ENCODE results near the gene ABHD8.
A peak's percentile ranks its signal among the peaks of the same experiment; 100 is the strongest.
"Not testable (repeated sequence)": the region's sequence is repeated elsewhere in the genome, so short reads cannot be mapped to it uniquely, and the experiment has no call there.

ABHD8 gene

GRCh38 chr19:17319473-17320238 is 16.4 kb upstream of the ABHD8 start:
- DNase-seq: no peak

GRCh38 chr19:17318966-17319365 is 15.7 kb upstream of the ABHD8 start:
- DNase-seq: no peak

- DNase-seq: no peak
Observed at GRCh38 chr19:17314007-17314593, 10.9 kb upstream of the ABHD8 start.

GRCh38 chr19:17312189-17313113 is 9.2 kb upstream of the ABHD8 start:
- no peak for DNase-seq

DNA sequence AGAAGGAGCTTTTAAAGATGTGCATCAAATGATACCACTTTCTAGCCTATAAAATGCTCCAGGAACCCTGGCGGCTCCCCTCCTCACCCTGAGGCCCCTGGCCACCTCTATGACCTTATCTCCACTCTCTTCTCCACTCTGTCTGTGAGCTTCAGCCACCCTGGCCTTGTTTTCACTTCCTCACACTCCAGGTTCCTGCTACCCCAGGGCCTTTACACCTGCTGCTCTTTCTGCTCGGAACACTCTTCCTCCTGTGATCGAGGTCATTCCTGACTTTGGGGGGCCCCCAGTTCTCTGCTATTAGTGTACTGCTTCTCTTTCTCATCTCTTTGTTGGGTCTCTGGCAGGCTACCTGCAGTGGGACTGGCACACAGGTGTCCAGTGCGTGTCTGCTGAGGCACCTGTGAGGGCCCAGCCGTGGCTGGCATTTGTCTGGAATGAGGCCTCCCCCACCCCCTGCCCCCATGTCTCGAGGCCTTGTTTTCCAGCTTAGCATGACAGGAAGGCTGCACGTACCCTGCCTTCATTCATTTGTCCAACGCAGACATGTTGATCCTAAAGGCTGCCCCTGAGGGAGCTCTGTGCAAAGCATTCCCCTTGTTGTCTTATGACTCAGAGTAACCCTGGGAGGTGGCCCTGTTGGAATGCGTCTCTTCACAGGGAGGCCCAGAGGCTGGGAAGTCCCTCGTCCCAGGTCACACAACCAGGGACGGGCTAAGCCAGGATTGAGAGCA is 8.4 kb upstream of the ABHD8 start:
- no peak for DNase-seq

DNA sequence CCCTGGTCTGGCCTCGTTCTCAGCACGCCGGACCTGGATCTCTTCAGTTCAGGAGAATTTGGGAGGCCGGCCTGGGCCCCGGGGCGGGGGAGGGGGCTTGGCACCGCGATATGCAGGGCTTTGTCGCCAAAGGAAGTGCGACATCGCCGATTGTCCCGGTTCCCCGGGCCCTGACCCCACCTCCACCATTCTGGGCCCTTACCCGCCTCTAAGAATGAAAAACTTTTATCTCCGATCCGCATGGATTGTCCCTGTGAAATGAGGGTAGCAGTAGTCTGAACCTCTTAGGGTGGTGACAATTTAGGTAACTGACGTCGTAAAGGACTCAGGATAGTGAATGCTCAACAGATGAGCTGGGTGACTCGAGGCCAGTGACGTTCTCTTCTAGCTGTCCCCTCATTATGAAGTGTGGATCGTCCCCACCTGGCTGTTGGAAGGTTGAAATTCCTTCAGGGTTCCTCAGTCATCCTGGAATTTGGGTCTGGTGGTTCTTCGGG is 6.8 kb upstream of the ABHD8 start:
- DNase-seq: no peak

DNA sequence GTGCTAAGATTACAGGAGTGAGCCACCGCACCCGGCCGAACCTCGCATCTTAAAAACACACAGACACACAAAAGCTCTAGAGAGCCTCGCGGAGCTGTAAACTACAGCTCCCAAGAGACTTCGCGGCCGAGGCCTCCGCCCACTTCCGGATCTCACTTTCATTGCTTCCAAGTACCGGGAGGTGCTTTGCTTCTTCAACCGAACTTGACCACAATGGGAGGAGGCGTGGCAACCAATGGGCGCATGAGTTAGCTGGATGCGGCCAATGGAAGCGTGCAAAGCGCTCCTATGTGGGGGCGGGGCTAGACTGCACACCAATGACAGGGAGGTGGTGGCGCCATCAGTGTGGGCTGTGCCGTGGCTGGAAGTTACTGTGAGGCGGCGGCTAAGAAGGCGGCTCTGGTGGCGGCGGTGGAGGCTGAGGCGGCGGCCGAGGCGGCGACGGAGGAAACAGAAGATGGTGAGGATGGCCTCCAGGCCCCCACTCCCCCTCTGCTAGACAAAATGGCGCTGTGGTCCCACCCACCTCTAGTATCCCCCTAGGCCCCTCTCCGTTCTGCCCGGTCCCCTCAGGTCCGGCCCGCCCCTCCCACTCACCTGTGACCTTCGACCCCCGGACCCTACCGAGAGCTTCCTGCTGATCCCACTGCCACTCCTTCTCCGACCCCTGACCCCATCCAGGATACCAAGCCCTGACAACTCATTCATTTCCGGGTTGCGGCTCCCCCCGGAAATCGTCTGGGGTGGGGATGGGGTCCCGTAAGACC is 6.2 kb upstream of the ABHD8 start, which contains the start of gene DDA1:
Gene DDA1, plus strand, starts transcription at position 366 of the 767 bp plus-strand sequence. Its CDS starts 92 bp downstream, at position 458.
- peak; percentile 99 for DNase-seq

- DNase-seq: no peak
Observed at GRCh38 chr19:17307876-17308377, 4.7 kb upstream of the ABHD8 start.

DNA sequence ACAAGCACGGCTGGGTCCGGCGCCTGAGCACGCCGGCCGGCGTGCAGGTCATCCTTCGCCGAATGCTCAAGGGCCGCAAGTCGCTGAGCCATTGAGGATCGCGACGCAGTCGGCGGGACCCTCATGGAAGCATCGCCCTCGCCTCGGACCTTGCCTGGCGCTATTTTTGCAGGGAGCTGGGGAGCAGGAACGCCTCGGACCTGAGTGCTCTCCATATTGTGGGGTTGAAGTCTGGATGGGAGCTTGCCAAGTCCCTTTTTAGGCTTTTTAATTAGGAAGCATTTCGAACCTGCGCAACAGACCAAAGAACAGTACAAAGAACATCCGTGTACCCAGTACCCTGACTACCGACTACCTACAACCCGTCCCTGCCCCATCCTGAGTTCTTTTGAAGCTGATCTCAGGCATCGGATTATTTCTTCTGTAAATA is 3.1 kb upstream of the ABHD8 start:
- no peak for DNase-seq

DNA sequence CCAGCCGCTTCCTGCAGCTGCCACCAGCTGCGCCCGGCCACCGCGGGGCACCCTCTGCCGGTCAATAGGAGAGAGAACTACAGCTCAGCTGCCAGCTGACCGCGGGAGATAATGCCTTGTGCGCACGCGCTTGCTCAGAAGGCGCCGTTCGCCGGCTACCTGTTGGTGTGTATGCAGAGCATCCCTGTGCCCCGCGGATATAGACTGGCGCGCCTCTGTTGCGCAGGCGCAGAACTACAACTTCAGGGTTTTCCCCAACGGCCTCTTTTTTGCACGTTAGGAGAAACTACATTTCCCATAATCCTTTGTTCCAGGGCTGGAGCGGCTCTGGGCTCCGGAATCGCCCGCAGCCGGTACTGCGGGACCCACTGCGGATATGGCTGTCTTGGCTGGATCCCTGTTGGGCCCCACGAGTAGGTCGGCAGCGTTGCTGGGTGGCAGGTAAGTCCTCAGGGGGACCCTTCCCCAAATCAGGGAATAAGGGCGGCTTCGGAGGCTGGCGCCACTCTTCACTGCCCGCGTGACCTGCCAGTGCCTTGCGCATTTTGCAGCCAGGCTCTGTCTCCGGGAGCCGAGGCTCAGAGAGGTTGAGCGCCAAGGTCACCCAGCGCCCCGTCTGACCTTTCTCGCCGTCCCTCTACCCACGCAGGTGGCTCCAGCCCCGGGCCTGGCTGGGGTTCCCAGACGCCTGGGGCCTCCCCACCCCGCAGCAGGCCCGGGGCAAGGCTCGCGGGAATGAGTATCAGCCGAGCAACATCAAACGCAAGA is 2.5 kb upstream of the ABHD8 start, which contains the start of gene MRPL34:
Gene MRPL34, plus strand, starts transcription at position 356 of the 768 bp plus-strand sequence. Its CDS starts 21 bp downstream, at position 377.
- DNase-seq: peak; percentile 98

DNA sequence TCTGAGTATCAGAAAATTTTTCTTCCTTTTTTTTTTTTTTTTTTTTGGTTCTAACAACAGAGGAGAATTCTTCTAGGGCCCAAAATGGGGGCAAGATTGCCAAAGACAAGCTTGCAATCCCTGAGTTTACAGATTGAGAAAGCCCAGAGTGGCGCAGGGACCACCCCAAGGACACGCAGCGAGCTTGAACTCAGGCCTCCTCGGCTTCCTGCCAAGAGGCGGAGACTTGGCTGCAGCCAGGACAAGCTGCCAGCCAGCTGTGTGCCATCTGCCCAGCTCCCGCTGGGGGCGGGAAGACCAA is 1.9 kb upstream of the ABHD8 start:
- no peak for DNase-seq

- DNase-seq: peak; percentile 38
Observed at GRCh38 chr19:17304386-17305215, 1.4 kb upstream of the ABHD8 start.

- DNase-seq: no peak
Observed at GRCh38 chr19:17303940-17304267, 679 bp upstream of the ABHD8 start.

DNA sequence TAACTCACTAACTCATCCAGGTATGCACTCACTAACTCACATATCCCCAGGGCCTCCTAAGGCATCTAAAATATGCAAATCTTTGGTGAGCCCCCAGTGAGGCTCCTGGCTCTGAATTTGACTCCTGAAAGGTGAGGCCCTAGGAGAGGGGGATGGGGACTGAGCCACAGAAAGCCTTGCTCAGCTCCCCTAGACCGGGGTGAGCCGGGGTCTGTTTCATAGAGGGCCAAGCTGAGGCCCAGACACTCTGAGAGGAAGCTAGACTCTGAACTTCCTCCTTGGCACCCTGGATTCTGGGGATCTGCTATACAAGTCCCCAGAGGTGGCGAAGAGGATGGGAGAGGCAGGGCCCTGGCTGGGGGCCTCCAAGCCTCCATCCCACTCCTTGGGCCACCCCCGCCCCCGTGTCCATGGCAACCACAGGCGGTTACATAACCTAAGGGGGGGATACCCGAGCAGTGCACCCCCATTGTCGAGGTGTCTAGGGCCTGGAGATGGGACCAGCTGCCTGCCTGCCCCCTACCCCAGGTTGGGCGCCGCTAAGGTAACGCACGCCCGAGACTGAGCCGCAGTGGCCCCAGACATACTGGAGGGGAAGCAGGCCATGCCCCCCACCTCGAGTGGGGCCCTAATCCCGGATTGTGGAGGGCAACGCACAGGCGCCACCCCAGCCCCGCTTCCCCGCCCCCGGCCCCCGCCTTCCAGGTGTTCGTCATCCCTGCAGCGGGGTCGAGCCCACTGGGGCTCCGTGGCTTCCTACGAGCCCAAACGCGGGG is 646 bp downstream of the ABHD8 start:
- no peak for DNase-seq

- DNase-seq: no peak
Observed at GRCh38 chr19:17300992-17301619, 2.1 kb downstream of the ABHD8 start.

- DNase-seq: no peak
Observed at GRCh38 chr19:17296976-17297375, 6.2 kb downstream of the ABHD8 start.

- no peak for DNase-seq
Observed at GRCh38 chr19:17296273-17296672, 7.0 kb downstream of the ABHD8 start.

- DNase-seq: not testable (repeated sequence)
Observed at GRCh38 chr19:17295551-17295950, 7.7 kb downstream of the ABHD8 start.
